HG03469 (cell line): ENCODE results near the gene ACTR1B.
"Not testable (repeated sequence)": the region's sequence is repeated elsewhere in the genome, so short reads cannot be mapped to it uniquely, and the experiment has no call there.

Experiments used
- ATAC-seq: cut with Tn5 transposase; IDR thresholded peaks from one replicate; pipeline ENCODE4 v1.9.1; 2021; ENCODE audit warnings: mild to moderate bottlenecking, moderate library complexity, moderate number of reproducible peaks; ENCODE audit not compliant: unreplicated experiment

The ACTR1B gene

DNA sequence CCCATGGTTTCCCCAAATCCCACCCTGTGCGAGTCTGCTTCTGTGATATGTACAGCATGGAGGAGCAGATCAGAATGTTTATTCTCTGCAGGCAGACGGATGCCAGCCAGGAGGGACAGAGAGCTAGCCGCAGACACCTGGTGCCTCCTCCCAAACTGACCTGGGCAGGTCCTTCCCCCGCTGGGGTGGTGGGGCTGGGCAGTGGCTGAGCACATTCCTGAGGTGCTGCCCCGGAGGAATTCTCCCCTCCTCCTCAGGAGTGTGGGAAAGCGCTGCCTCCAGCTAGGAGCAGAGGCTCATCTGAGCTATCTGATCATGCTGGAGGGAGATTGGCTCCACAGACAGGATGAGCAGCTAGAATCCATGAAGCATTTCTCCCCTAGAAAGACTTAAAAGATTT lies 27.3 kb upstream of the ACTR1B start:
- no peak for ATAC-seq

GRCh38 chr2:97688062-97688827 lies 24.4 kb upstream of the ACTR1B start:
- ATAC-seq: no peak

DNA sequence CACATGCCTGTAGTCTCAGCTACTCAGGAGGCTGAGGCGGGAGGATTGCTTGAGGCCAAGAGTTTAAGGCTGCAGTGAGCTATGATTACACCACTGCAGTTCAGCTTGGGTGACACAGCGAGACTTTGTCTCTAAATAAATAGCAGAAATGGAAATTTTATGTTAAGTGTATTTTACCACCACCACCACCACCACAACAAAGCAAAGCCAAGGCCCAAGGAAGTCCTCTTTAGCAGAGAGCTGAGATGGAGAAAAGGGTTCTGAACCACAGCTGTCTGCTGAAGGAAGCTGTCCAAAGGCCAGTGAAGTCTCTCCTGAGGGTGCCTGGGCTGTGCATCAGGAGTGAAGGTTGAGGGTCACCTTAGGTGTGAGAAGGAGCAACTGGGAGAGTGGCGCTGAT lies 23.4 kb upstream of the ACTR1B start:
- not testable (repeated sequence) for ATAC-seq

DNA sequence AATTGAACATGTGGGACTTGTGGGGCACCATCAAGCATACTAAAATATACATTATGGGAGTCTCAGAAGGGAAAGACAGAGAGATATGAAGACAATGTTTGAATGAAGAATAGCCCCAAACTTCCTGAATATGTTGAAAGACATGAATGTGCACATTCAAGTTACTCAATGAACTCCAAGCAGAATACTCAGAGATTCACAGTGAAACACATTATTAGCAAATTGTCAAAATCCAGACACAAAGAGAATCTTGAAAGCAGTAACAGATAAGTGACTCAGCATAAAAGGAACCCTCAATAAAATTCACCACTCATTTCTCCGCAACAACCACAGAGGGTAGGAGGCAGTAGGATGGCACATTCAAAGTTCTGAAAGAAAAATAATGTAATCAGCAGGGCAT lies 14.5 kb upstream of the ACTR1B start:
- no peak for ATAC-seq

GRCh38 chr2:97677480-97677879 lies 13.6 kb upstream of the ACTR1B start:
- ATAC-seq: no peak

- no peak for ATAC-seq
Measured at GRCh38 chr2:97676620-97677019, 12.8 kb upstream of the ACTR1B start.

- no peak for ATAC-seq
Measured at GRCh38 chr2:97675430-97676113, 11.7 kb upstream of the ACTR1B start.

- ATAC-seq: no peak
Measured at GRCh38 chr2:97673915-97674283, 10.1 kb upstream of the ACTR1B start.

GRCh38 chr2:97673182-97673914 lies 9.5 kb upstream of the ACTR1B start:
- no peak for ATAC-seq

DNA sequence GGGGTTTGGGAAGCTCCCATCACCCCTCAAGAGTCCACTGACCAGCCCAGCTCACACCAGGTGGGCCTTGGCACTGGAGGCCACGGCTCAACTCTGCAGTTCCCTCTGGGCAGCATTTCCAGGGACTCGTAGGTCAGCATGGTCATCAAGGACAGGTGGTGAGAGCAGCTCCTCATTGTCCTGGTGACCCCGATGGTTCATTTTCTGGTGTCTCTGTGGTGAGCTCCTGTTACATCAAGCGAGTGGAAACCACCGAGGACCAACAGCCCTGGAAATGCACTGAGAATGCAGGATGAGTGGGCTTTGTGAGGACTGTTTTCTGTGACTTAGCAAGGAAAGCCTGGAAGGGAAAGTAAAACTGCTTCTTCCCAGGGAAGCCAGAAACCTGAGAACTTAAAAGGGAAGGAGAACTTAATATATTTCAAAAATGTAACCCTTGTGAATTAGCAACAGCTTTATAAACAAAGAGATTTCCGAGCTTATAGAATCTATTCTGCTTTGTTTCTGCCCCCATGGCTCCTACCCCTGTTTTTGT lies 8.8 kb upstream of the ACTR1B start:
- ATAC-seq: not testable (repeated sequence)

DNA sequence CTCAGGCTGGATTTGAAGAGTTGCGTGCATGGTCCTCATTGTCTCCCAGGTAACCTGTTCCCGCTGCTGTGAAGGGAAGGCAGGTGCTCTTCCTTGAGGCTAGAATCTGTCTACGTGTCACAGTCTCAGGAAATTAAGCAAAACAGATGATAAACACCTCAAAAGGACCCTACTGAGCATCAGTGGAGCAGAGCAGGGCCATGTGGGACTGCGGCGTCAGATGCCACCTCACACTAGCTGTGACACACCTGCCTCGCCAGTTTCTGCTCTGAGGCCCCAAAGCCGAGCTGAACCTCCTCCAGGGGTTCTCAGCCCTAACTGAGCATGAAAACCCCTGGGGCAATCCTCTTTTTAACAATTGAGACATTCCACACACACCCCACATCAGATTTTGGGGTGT lies 7.7 kb upstream of the ACTR1B start:
- ATAC-seq: no peak

DNA sequence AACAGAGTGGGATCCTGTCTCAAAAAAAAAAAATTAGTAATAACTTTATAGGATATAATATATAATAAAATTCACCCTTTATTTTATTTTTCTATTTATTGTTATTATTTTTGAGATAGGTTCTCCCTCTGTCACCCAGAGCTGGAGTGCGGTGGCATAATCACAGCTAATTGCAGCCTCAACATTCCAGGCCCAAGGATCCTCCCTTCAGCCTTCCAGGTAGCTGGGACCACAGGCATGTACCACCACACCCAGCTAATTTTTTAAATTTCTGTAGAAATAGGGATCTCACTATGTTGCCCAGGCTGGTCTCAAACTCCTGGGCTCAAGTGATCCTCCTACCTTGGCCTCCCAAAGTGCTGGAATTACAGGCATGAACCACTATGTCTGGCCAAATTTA lies 6.6 kb upstream of the ACTR1B start:
- ATAC-seq: no peak

DNA sequence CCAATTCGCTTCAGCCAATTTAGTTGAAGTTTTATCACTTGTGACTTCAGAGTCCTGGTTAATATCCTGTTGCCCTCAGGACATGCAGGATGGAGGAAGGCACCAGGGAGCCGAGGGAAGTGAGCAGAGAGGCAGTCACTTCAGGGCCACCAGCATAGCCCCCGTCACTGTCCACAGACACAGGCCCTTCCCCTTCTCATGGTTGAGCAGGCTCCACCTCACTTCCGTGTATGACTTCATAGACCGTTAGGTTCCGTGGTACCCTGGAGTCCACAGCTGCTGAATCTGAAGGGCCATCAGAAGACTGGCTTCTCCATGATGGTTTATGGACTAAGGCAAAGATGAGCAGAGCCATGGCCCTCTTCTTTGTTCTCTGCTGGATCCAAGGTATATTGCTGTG lies 5.6 kb upstream of the ACTR1B start, which contains the start of gene C2orf92:
Gene C2orf92 (plus strand): TSS at position 266 of the 400 bp plus-strand sequence. CDS start 76 bp downstream, at position 342.
- no peak for ATAC-seq

GRCh38 chr2:97664636-97664970 lies 759 bp upstream of the ACTR1B start:
- ATAC-seq: no peak

DNA sequence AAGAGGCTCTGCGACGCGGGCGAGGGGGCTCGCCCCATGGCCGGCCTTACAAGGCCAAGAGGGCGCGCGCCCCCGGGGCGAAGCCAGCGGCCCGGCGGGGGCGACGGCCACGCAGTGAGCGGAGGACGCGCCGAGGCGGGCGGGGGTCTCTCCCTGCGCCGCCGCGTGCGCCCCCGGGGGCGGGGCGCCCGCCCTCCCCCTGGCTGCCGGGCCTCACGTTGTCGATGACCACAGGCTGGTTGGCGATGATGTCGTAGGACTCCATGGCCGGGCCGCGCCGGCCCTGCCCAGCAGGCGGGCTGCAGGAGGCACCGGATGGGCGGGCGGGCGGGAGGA lies 250 bp downstream of the ACTR1B start:
- ATAC-seq: peak; percentile 21

GRCh38 chr2:97662895-97663625 lies 784 bp downstream of the ACTR1B start:
- ATAC-seq: peak; percentile 24

- ATAC-seq: no peak
Measured at GRCh38 chr2:97662386-97662894, 1.4 kb downstream of the ACTR1B start.

- no peak for ATAC-seq
Measured at GRCh38 chr2:97661927-97662326, 1.9 kb downstream of the ACTR1B start.

GRCh38 chr2:97660775-97661389 lies 3.0 kb downstream of the ACTR1B start:
- ATAC-seq: no peak

- no peak for ATAC-seq
Measured at GRCh38 chr2:97660044-97660774, 3.6 kb downstream of the ACTR1B start.
